Glomerular visceral epithelial cell (primary cell): ENCODE measurements around the gene SCGB1C2.
A peak's percentile ranks its signal among the peaks of the same experiment; 100 is the strongest.

Experiments
- DNase-seq: peaks from one replicate; pipeline ENCODE4 v3.0.0-alpha.2; 2016; ENCODE audit errors: extremely low spot score

SCGB1C2 gene

DNA sequence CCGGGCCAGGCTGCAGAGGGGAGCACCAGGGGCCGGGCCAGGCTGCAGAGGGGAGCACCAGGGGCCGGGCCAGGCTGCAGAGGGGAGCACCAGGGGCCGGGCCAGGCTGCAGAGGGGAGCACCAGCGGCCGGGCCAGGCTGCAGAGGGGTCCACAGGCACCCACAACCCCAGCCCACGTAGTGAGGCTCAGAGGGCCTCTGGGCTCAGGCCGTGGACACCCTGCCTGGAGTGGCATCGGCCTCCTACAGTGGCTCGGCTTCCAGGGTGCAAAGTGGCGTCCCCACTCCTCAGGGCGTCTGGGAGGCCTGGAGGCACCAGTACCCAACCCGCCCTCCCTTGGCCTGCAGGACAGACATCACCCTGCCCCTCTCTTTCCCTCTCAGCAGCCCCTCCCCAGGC is 34.5 kb downstream of the SCGB1C2 start:
- DNase-seq, result no peak

- DNase-seq, result no peak
Observed at GRCh38 chr17:172401-172800, 35.0 kb downstream of the SCGB1C2 start.

DNA sequence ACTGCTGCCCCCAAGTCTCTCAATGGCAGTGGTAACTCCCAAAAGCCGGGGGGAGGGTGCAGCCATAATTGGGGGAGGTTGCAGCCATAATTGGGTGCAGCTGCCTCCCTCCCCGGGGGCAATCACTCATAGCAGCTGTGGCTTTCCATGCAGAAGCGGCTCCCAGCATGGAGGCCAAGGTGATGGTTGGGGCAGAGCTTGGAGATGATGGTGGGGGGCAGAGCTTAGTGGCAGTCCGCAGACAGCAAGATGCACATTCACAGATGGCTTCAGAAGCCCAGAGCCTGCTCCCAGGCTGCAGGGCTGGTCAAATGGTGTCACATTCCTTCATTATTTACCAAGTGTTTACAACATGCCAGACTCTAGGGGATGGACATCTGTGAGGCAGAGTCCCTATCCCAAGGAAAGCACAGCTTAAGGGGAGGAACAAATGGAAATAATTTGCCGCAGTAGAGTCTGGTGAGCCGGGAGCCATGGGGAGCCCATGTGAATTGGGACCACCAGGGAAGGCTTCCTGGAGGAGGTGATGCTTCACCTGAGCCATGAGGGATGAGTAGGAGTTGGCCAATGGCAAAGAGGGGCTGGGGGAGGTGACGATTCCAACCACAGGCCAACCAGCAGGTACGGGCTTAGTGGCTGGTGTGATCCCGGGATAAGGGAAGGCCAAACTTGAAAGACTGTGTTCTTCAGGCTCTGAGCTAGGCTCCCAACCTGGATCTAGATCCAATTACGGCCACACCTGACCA is 36.0 kb downstream of the SCGB1C2 start:
- DNase-seq, result no peak

DNA sequence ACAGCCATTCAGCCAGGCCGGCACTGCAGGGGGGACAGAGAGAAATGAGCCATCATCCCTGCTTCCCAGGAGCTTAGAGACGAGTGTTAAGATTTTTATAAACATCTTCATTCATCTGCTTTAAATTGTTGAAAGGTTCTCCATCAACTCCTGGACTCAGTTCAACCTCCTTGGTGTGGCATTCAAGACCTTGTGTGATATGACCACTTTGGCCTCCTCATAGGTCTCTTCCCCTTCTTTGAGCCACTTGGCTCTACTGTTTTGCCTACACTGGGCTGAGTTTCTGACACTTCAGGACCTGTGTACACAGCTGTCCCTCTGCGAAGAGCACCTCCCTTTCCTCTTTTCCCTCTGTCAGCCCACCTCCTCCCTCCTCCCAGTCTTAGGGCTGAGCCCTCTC is 39.8 kb downstream of the SCGB1C2 start:
- DNase-seq, result no peak

- DNase-seq, result no peak
Observed at GRCh38 chr17:177762-178161, 40.4 kb downstream of the SCGB1C2 start.

GRCh38 chr17:178292-179065 is 41.1 kb downstream of the SCGB1C2 start:
- DNase-seq, result no peak

GRCh38 chr17:179066-179432 is 41.7 kb downstream of the SCGB1C2 start:
- DNase-seq, result no peak

DNA sequence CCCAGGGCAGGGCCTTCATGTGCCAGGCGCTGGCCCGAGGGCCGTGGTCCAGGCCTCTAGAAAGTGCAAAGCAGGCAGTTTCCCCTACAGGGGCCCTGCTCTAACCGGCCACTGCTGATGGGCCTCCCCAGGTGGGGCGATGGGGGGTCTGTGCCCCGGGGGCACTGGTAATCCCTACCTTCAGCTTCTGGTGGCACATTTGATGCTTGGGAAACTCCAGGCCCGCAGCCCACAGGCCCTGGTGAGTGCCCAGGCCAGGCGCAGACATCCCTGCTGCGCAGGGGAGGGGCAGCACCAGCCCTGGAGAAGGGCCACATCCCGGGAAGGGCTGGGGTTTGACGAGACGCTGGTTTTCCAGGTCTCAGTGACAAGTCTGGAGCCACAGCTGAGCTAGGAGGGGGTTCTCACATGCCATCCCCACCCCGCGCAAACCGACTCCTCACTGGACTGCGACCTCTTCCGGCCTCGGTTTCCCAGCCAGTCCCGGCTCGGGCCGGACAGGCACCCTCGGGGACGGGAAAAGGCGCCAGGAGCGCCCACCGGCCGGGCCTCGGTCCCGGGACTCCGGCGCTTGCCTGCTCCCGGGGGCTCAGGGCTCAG is 42.5 kb downstream of the SCGB1C2 start:
- DNase-seq, result no peak

DNA sequence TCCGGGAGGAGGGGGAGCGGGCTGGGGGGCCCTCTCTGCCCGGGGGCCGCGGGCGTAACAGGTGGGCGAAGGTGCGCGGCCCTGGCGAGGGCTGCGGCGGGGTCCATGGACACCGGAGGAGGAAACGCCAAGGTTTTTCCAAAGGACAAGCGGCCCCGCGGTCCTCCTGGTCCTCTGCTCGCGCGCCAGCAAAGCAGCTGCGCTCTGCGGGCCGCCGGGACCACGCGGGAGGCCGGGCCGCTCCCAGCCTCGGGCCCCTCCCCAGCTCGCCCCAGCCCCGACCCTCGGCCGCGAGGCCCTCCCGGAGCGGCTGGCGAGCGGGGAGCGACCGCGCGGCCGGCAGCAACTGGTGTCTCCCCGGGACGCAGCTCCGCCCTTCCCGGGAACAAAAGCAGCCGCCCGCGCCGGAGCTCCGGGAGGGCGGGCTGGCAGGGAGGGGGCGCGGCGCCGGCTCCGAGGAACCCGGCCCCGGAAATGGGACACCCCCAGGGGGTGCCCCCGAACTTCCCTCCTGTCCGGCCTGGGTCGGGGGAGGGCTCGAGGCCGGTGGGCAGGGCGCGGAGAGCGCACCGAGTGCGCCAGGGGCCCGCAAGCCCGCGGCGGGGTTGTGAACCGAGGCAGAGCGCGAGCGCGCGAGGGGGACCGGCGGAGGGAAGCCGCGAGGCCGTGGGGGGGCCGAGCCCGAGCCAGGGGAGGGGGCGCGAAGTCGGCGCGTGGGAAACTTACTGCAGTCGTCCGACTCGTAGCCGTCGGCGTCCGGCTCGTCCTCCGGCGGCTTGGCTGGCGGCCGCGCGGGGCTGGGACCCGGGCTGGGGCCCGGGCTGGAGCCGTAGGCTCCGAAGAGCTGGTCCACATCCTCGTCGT is 43.2 kb downstream of the SCGB1C2 start:
- no peak for DNase-seq

DNA sequence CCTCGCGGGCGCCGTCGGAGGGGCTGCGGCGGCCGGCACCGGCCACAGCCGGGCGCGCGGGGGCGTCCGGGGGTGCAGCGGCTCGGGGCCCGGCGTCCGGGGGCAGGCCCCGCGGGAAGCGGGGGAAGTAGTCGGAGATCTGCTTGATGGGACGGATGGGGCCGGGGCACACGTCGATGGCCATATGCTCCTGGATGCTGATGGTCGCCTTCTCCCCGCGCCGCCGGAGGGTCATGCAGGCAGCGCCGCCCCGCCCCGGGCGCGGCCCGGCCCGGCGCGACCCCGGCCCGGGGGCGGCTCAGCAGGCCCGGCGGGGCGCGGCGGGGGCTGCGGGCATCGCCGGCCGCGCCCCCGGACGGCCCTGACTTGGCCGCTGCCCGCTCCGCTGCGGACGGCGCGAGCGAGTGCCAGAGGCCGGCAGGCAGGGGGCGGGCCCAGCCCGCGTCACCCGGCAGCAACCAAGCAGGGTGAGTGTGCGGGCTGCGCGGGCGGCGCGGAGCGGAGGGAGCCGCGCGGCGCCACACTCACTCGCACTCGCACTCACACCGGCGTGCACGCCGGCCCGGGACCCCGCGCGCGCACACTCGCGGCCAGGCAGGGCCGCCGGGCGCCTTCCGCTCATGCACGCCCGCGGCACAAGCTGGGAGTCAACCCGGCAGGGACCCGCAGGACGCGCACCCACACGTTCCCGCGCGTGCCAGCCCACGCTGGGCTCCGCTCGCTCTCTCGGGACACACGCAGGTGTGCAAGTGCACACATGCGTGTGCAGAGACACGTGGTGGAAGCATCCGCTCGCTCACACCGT is 44.1 kb downstream of the SCGB1C2 start, which contains the start of gene DOC2B:
Gene DOC2B, minus strand, starts transcription at position 406 of the 805 bp plus-strand sequence. Its CDS starts 171 bp downstream, at position 235.
- DNase-seq, result no peak

- DNase-seq, result no peak
Observed at GRCh38 chr17:182050-182751, 44.8 kb downstream of the SCGB1C2 start.

- no peak for DNase-seq
Observed at GRCh38 chr17:183021-183420, 45.7 kb downstream of the SCGB1C2 start.

DNA sequence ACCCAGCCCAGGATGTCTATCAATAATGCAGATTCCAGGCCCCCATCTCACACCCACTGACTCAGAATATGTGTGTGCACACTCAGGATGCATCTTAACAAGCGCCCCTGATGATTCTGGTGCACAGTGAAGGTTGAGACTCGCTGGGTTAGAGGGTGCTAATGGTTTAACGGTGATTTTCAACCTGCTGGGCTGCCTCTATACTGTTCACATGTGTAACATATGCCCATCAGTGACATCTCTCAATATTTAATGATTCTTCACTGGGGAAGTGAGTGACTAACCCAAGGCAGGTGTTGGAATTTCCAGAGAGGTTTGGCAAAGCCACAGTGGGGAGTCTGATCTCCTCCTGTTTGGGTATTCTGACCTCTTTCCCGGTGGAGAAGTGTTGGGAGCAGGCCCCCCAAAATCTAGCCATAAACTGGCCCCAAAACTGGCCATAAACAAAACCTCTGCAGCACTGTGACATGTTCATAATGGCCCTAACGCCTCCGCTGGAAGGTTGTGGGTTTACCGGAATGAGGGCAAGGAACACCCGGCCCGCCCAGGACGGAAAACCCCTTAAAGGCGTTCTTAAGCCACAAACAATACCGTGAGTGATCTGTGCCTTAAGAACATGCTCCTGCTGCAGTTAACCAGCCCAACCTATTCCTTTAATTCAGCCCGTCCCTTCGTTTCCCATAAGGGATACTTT is 48.2 kb downstream of the SCGB1C2 start:
- peak; percentile 43 for DNase-seq

- no peak for DNase-seq
Observed at GRCh38 chr17:187130-187529, 49.8 kb downstream of the SCGB1C2 start.
